H9 (cell line): ENCODE results near the gene PRELID2. TPM values are rescaled to one million over a fixed set of nuclear protein-coding genes. Genes with fewer than 3 reads are reported as not detected.
A peak's percentile ranks its signal among the peaks of the same experiment; 100 is the strongest.

ENCODE experiments used
- DNase-seq: peaks from one replicate; pipeline ENCODE4 v3.0.0-alpha.2; 2017
- H2AFZ ChIP-seq: one replicate; pipeline ENCODE4 v1.6.1; 2013; ENCODE audit warnings: mild to moderate bottlenecking, low read length, control low read depth, moderate library complexity
- H2AK5ac ChIP-seq: 2 replicates; pipeline ENCODE4 v1.6.1; 2013; ENCODE audit warnings: low read length, control low read depth, mixed read lengths; ENCODE audit not compliant: insufficient read length
- H2BK120ac ChIP-seq: one replicate; pipeline ENCODE4 v1.6.1; 2013; ENCODE audit warnings: low read depth, mild to moderate bottlenecking, low read length, control low read depth, inconsistent platforms; ENCODE audit not compliant: poor library complexity, severe bottlenecking
- H2BK12ac ChIP-seq: 2 replicates; pipeline ENCODE4 v1.6.1; 2013; ENCODE audit warnings: low read length, control low read depth, mixed read lengths, low read depth; ENCODE audit not compliant: insufficient read length
- H2BK15ac ChIP-seq: 2 replicates; pipeline ENCODE4 v1.6.1; 2013; ENCODE audit warnings: low read depth, low read length, control low read depth
- H2BK20ac ChIP-seq: one replicate; pipeline ENCODE4 v1.6.1; 2013; ENCODE audit warnings: low read depth, mild to moderate bottlenecking, low read length, control low read depth, inconsistent platforms; ENCODE audit not compliant: poor library complexity, severe bottlenecking
- H2BK5ac ChIP-seq: 2 replicates; pipeline ENCODE4 v1.6.1; 2013; ENCODE audit warnings: low read length, control low read depth, mixed read lengths; ENCODE audit not compliant: insufficient read length
- H3K14ac ChIP-seq: 2 replicates; pipeline ENCODE4 v1.6.1; 2013; ENCODE audit warnings: low read length, control low read depth; ENCODE audit not compliant: insufficient read depth
- H3K18ac ChIP-seq: 2 replicates; pipeline ENCODE4 v1.6.1; 2013; ENCODE audit warnings: low read depth, mild to moderate bottlenecking, mixed read lengths, low read length, control low read depth; ENCODE audit not compliant: insufficient read length
- H3K23ac ChIP-seq: 2 replicates; pipeline ENCODE4 v1.6.1; 2013; ENCODE audit warnings: low read length, control low read depth, mixed read lengths, low read depth; ENCODE audit not compliant: insufficient read length
- H3K23me2 ChIP-seq: 2 replicates; pipeline ENCODE4 v1.6.1; 2013; ENCODE audit warnings: low read depth, mild to moderate bottlenecking, mixed read lengths, low read length, control low read depth; ENCODE audit not compliant: insufficient read length, poor library complexity, severe bottlenecking
- H3K27ac ChIP-seq: 2 replicates; pipeline ENCODE4 v1.5.1; 2013; ENCODE audit warnings: low read length, control low read depth, mixed read lengths, low read depth; ENCODE audit not compliant: insufficient read length
- H3K27me3 ChIP-seq: 2 replicates; pipeline ENCODE4 v1.6.1; 2013; ENCODE audit warnings: low read length, control low read depth, inconsistent platforms; ENCODE audit not compliant: insufficient read depth
- H3K4ac ChIP-seq: 2 replicates; pipeline ENCODE4 v1.6.1; 2013; ENCODE audit warnings: low read depth, mild to moderate bottlenecking, control low read depth, inconsistent platforms, low read length, moderate library complexity
- H3K4me1 ChIP-seq: 2 replicates; pipeline ENCODE4 v1.6.1; 2013; ENCODE audit warnings: low read length, control low read depth, inconsistent platforms; ENCODE audit not compliant: insufficient read depth
- H3K4me2 ChIP-seq: 2 replicates; pipeline ENCODE4 v1.6.1; 2013; ENCODE audit warnings: low read length, control low read depth, mixed read lengths; ENCODE audit not compliant: insufficient read length, insufficient read depth
- H3K56ac ChIP-seq: 2 replicates; pipeline ENCODE4 v1.6.1; 2013; ENCODE audit warnings: low read depth, mild to moderate bottlenecking, mixed read lengths, low read length, control low read depth; ENCODE audit not compliant: insufficient read length
- H3K79me1 ChIP-seq: 2 replicates; pipeline ENCODE4 v1.6.1; 2013; ENCODE audit warnings: low read depth, mild to moderate bottlenecking, moderate library complexity, low read length, control low read depth, inconsistent platforms; ENCODE audit not compliant: insufficient read depth, poor library complexity, severe bottlenecking
- H3K79me2 ChIP-seq: 2 replicates; pipeline ENCODE4 v1.6.1; 2013; ENCODE audit warnings: low read length, control low read depth, inconsistent platforms; ENCODE audit not compliant: insufficient read depth
- H3K9ac ChIP-seq: 2 replicates; pipeline ENCODE4 v1.6.1; 2013; ENCODE audit warnings: low read length, control low read depth, mixed read lengths; ENCODE audit not compliant: insufficient read length; ENCODE audit errors: extremely low read depth
- H3K9me3 ChIP-seq: one replicate; pipeline ENCODE4 v1.6.1; 2013; ENCODE audit warnings: low read depth, low read length, inconsistent platforms; ENCODE audit not compliant: control insufficient read depth
- H3T11ph ChIP-seq: one replicate; pipeline ENCODE4 v1.6.1; 2013; ENCODE audit warnings: mild to moderate bottlenecking, low read length, control low read depth, inconsistent platforms
- H4K20me1 ChIP-seq: one replicate; pipeline ENCODE4 v1.6.1; 2013; ENCODE audit not compliant: control insufficient read depth, insufficient read length, insufficient read depth
- H4K5ac ChIP-seq: 2 replicates; pipeline ENCODE4 v1.6.1; 2013; ENCODE audit warnings: low read depth, mild to moderate bottlenecking, mixed read lengths, low read length, control low read depth; ENCODE audit not compliant: insufficient read length
- H4K8ac ChIP-seq: replicated peaks from 2 replicates; pipeline ENCODE4 v1.6.1; 2013; ENCODE audit warnings: low read length, control low read depth, mixed read lengths, low read depth; ENCODE audit not compliant: insufficient read length
- H4K91ac ChIP-seq: 2 replicates; pipeline ENCODE4 v1.6.1; 2013; ENCODE audit warnings: low read depth, mild to moderate bottlenecking, moderate library complexity, mixed read lengths, low read length, control low read depth; ENCODE audit not compliant: insufficient read length
- H3K27ac Mint-ChIP-seq, 3 experiments: 2 replicates in 2 of 3; 3 replicates in 1 of 3; pipeline ENCODE4 v1.8.0; 2020 to 2021; ENCODE audit warnings: mixed read lengths in 3 of 3, mild to moderate bottlenecking in 1 of 3, moderate library complexity in 1 of 3
- H3K27me3 Mint-ChIP-seq: 2 replicates; pipeline ENCODE4 v1.8.0; 2021; ENCODE audit warnings: low read depth, mild to moderate bottlenecking, moderate library complexity, mixed read lengths
- H3K36me3 Mint-ChIP-seq, 3 experiments: 2 replicates in 2 of 3; 3 replicates in 1 of 3; pipeline ENCODE4 v1.8.0; 2020 to 2021; ENCODE audit warnings: low read depth in 3 of 3, mixed read lengths in 3 of 3; ENCODE audit not compliant: insufficient read depth in 1 of 3
- H3K4me1 Mint-ChIP-seq, 2 experiments: 2 replicates each; pipeline ENCODE4 v1.8.0; 2020; ENCODE audit warnings: mixed read lengths in 2 of 2
- H3K4me3 Mint-ChIP-seq, 2 experiments: 2 replicates in 1 of 2; 3 replicates in 1 of 2; pipeline ENCODE4 v1.8.0; 2020 to 2021; ENCODE audit warnings: mild to moderate bottlenecking in 2 of 2, mixed read lengths in 2 of 2, moderate library complexity in 1 of 2
- H3K9me3 Mint-ChIP-seq, 2 experiments: 2 replicates in 1 of 2; 3 replicates in 1 of 2; pipeline ENCODE4 v1.8.0; 2020; ENCODE audit warnings: mild to moderate bottlenecking in 2 of 2, mixed read lengths in 2 of 2, moderate library complexity in 1 of 2
- WGBS: extraction: QIAGEN DNeasy Blood & Tissue Kit; methylation state at CpG from one replicate; pipeline ENCODE4 v1.1.7; 2013; ENCODE audit warnings: missing lambda C conversion rate, low lambda C conversion rate, mixed read lengths; ENCODE audit not compliant: insufficient read length; ENCODE audit errors: extremely low coverage; 5-methylcytosine and 5-hydroxymethylcytosine counted together
- total RNA-seq: library from RNA; stranded (reverse); gene quantifications from 2 replicates; pipeline ENCODE4 v1.2.1, GENCODE V29; 2021
- TF ChIP-seq, protein P1 (sequence below): fragments of 200-600 bp; sonication (generic); conservative IDR thresholded peaks from 3 replicates; pipeline ENCODE4 v1.8.0; 2021; ENCODE audit warnings: antibody characterized with exemption, mild to moderate bottlenecking

PRELID2 gene
- total RNA-seq, 1 experiment from 2014 or later: 13.2 TPM

DNA sequence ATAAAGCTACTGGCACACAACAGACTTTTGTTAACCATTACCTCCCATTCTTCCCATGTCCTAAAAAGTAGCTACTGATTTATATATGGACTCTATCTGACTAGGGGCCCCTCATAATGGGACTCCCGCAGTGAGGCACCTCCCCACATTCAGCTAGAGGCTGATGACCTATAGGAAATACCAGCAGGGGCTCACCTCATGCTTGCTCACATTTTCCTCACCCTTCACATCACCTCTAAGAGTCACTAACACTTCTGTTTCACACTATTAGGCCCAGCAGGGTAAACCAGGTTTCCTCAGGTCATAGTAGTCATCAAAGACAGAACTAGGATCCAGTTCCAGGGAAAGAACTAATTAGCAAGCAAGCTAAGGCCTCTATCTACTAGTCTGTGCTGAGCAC, 60.7 kb downstream of the PRELID2 start:
- H2BK120ac ChIP-seq: no peak overlapping the region
- peaks cover 5% of the 10 kb centered on the region for H3K9me3 ChIP-seq
- no peak overlapping the region for H2BK15ac ChIP-seq
- no peak overlapping the region for H4K5ac ChIP-seq
- no peak overlapping the region for H3K4me3 Mint-ChIP-seq
- H3K56ac ChIP-seq: no peak overlapping the region
- H3K9me3 Mint-ChIP-seq: peaks cover 3 to 4% of the 10 kb centered on the region in 2 experiments; a peak in 3 of 5 replicates
- no peak overlapping the region for H2BK20ac ChIP-seq
- no peak overlapping the region for H3K4me2 ChIP-seq
- H3K9ac ChIP-seq: no peak overlapping the region
- no peaks in the 10 kb centered on the region for H3K27me3 ChIP-seq
- H3K23me2 ChIP-seq: no peaks in the 10 kb centered on the region
- no peaks in the 10 kb centered on the region for H3K79me2 ChIP-seq
- DNase-seq: no peak
- H3K27me3 Mint-ChIP-seq: no peaks in the 10 kb centered on the region; the same call in 1 of the 2 replicates
- peaks cover 5 to 6% of the 10 kb centered on the region in 2 experiments for H3K4me1 Mint-ChIP-seq
- H2BK5ac ChIP-seq: no peak overlapping the region
- H3K27ac Mint-ChIP-seq: peak overlapping the region in 1 of 3 experiments; percentile 15; a peak in 1 of 7 replicates
- no peak overlapping the region for H3K4ac ChIP-seq
- H2BK12ac ChIP-seq: no peak overlapping the region
- no peak overlapping the region for H3K14ac ChIP-seq
- no peak overlapping the region for H4K8ac ChIP-seq
- H3K27ac ChIP-seq: no peak overlapping the region
- H3T11ph ChIP-seq: no peak overlapping the region
- H4K91ac ChIP-seq: no peak overlapping the region
- TF ChIP-seq, protein P1, sequence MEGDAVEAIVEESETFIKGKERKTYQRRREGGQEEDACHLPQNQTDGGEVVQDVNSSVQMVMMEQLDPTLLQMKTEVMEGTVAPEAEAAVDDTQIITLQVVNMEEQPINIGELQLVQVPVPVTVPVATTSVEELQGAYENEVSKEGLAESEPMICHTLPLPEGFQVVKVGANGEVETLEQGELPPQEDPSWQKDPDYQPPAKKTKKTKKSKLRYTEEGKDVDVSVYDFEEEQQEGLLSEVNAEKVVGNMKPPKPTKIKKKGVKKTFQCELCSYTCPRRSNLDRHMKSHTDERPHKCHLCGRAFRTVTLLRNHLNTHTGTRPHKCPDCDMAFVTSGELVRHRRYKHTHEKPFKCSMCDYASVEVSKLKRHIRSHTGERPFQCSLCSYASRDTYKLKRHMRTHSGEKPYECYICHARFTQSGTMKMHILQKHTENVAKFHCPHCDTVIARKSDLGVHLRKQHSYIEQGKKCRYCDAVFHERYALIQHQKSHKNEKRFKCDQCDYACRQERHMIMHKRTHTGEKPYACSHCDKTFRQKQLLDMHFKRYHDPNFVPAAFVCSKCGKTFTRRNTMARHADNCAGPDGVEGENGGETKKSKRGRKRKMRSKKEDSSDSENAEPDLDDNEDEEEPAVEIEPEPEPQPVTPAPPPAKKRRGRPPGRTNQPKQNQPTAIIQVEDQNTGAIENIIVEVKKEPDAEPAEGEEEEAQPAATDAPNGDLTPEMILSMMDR: no peak
- H3K79me1 ChIP-seq: no peaks in the 10 kb centered on the region
- no peak overlapping the region for H2AK5ac ChIP-seq
- 0 out of 2 replicates have a peak, but pooled peaks cover 2% of the 10 kb centered on the region for H3K4me1 ChIP-seq
- no peak overlapping the region for H2AFZ ChIP-seq
- H3K36me3 Mint-ChIP-seq: peaks cover 3 to 7% (median 5%) of the 10 kb centered on the region in 3 experiments; a peak in 3 of 7 replicates
- no peak overlapping the region for H3K18ac ChIP-seq
- H3K23ac ChIP-seq: no peak overlapping the region
- H4K20me1 ChIP-seq: no peaks in the 10 kb centered on the region
- no CpG with 5 or more reads among the region's 1 CpG for WGBS
